GM19455 (cell line): ENCODE measurements around the gene PF4V1.

Experiments used
- ATAC-seq: cut with Tn5 transposase; IDR thresholded peaks from one replicate; pipeline ENCODE4 v1.9.1; 2021; ENCODE audit not compliant: unreplicated experiment

Gene PF4V1

DNA sequence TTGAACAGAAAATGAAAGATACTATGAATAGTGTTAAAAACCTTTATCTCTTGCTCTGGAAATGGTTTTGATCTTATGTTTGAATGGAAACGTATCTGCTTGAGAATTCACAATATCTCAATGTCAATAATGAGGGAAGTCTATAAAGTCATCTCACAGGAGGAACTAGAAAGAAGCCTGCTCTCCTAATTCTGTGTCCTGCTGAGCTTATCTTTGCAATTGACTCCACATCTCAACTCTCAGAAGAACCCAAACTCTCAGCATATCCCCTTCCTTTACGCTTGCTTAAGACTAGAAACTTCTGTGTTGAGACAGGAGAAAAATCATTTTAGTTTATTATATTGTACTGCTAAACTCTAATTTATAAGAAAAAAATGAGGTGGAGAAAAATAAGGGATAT, 8.3 kb upstream of the PF4V1 start:
- no peak for ATAC-seq

- ATAC-seq, result no peak
Observed at GRCh38 chr4:73847526-73848182, 5.4 kb upstream of the PF4V1 start.

- no peak for ATAC-seq
Observed at GRCh38 chr4:73848183-73848777, 4.8 kb upstream of the PF4V1 start.

DNA sequence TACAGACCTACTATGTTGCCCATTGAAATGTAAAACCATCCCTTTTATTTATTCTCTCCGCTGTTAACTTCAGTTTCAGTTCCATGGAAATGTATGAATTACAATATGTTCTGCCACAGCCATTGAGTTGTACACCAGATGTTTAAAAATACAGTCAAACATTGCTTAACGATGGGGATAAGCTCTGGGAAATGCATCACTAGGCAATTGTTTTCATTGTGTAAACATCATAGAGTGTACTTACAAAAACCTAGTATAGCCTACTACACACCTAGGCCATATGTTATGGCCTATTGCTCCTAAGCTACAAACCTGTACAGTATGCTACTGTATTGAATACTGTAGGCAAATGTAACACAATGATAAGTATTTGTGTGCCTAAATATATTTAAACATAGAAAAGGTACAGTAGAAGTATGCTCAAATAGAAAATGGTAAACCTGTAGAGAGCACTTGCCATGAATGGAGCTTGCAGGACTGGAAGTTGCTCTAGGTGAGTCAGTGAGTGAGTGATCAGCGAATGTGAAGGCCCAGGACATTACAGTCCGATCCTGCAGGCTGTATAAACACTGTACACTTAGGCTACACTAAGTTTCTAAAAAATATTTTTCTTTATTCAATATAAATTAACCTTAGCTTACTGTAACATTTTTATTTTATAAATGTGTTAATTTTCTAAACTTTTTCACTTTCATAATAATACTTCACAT, 2.7 kb upstream of the PF4V1 start:
- no peak for ATAC-seq

- ATAC-seq, result no peak
Observed at GRCh38 chr4:73851293-73851692, 1.8 kb upstream of the PF4V1 start.

GRCh38 chr4:73852771-73853170, 325 bp upstream of the PF4V1 start:
- ATAC-seq, result no peak

DNA sequence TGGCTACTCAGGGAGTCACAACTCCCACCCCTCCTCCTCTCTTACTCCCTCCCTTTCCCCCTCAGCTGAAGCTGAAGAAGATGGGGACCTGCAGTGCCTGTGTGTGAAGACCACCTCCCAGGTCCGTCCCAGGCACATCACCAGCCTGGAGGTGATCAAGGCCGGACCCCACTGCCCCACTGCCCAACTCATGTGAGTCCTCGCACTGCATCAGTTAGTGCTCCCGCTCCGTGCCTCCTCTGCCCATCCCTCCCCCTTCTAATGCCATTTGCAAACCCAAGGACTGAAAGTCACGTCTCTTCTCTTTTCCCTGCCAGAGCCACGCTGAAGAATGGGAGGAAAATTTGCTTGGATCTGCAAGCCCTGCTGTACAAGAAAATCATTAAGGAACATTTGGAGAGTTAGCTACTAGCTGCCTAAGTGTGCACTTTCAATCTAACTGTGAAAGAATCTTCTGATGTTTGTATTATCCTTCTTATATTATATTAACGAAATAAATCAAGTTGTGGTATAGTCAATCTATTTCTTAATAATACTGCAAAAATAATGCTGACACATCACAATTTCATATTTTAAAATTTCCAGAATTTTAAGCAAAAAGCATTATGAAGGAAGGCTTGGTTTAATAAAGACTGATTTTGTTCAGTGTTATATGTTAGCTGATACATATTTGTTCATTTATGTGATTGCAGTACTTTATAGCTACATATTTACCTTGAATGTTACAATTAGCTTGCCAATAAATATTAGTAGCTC, 800 bp downstream of the PF4V1 start:
- ATAC-seq, result no peak

DNA sequence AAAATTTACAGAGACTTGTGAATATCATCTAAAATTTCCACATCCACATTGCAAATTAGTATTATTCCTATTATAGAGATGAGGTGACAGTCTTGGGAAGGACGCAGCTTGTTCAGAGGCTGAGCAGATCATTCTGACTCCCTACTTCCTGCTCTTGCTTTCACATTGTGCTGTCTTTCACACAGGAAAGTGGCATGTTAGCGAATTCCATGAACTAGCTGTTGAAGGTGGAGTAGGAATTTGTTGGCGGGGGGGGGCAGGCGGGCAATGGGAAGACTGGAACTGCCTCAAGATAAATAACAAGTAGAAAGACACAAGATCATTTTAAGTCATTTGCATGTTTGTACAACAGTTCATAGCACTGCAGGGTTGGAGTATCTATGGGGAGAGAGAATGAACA, 2.3 kb downstream of the PF4V1 start:
- no peak for ATAC-seq

DNA sequence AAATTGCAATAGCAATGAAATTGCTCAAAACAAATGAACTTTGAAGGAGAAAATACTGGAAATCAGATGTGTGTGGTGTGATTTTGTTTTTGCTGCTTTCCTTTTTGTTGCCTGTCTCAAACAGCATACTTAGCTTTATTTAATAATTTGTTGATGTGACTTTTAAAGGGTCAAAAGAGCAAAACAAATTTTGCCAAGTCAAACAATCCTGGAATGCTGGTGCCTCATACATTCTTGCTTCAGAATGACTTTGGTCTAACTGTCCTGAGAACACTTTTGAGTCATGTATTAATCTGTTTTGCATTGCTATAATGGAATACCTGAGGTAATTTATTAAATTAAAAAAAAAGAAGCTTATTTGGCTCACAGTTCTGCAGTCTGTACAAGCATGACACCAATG, 3.4 kb downstream of the PF4V1 start:
- ATAC-seq, result no peak

DNA sequence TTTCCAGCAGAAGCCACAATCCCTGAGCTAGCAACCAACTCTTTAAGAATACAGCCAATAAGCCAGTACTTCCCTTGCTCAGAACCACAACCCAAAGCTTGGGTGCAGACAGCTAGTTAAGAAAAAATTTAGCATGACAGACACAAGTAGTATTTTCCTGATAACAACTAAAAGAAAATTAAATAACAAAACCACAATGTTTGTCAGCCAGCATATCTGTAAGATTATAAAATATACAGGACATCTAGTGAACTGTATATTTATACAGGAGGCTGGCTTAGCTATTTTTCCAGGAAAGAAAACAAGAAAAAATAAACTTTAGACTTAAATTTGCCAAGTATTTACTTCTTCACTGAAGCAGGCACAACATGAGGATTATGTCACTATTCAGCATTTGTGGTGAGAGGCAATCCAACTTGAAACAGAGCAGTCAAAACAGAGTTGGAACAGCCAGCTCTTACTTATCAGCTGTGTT, 6.6 kb downstream of the PF4V1 start:
- ATAC-seq, result no peak

GRCh38 chr4:73860181-73860580, 7.1 kb downstream of the PF4V1 start:
- no peak for ATAC-seq

GRCh38 chr4:73860917-73861316, 7.8 kb downstream of the PF4V1 start:
- ATAC-seq, result no peak

GRCh38 chr4:73862322-73862721, 9.2 kb downstream of the PF4V1 start:
- no peak for ATAC-seq

DNA sequence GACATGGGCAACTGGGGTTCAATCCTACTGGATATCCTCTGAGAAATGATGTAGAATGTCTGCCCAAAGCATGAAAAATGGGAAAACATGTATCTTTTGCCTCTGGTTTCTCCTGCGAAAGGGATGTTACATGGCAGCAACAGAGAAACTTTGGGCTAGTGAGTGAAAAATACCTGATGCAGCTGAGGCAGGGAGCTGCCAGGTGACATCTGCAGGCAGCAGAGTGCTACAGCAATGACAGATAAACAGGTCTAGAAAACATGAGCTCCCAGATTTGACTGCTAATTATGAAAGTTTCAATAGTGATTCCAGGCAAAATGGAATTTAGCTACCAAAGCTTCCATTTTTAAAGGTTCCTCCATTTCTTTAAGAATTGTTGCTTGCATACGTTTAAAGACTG, 11.3 kb downstream of the PF4V1 start:
- no peak for ATAC-seq

DNA sequence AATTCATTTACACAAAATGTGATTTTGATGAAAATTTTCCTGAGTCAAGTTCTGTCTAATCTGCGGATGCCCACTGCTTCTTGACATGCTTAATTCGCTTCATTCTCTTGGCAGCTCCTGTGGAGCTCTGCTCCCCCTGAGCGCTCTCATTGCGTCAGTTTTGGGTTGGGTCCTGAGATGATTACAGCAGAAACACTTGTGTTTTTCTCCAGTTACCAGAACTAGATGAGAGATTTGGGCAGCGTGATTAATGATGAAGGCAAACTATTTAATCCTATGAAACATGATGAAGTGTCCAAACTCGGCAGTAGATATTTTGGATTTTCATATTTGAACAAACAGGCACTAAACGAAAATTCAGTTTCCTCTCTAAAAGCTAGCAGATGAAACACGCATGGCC, 11.9 kb downstream of the PF4V1 start:
- no peak for ATAC-seq

DNA sequence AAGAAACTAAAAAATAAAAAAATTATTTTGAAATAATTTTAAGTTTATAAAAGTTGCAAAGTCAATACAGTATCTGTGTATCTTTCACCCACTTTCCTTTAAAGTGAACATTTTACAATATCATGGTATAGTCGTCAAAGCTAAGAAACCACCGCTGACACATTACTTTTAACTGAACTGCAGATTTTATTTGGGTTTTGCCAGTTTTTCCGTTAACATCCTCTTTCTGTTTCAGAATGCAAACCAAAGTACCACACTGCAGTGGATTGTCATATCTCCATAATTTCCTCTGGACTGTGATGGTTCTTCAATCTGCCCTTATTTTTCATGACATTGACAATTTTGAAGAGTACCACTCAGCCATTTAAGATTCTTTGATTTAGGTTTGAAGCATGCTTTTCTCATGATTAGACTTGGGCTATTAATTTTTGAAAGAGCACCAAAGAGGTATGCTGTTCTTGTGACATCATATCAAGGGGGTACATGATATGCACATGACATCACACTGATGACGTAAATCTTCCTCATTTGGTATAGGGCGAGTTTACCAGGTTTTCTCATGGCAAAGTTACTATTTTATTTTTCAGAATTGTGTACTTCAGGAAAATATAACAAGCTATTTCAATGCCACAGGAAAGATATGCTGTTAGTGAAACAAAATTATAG, 12.5 kb downstream of the PF4V1 start:
- ATAC-seq, result no peak

GRCh38 chr4:73866246-73866645, 13.2 kb downstream of the PF4V1 start:
- no peak for ATAC-seq

GRCh38 chr4:73867783-73868182, 14.7 kb downstream of the PF4V1 start:
- ATAC-seq, result no peak

- no peak for ATAC-seq
Observed at GRCh38 chr4:73868206-73869129, 15.4 kb downstream of the PF4V1 start.
